H9 (cell line): ENCODE data around the gene UBAC1. TPM values are rescaled to one million over a fixed set of nuclear protein-coding genes. Genes with fewer than 3 reads are reported as not detected.

Experiments used
- DNase-seq: peaks from one replicate; pipeline ENCODE4 v3.0.0-alpha.2; 2017
- H2AFZ ChIP-seq: one replicate; pipeline ENCODE4 v1.6.1; 2013; ENCODE audit warnings: mild to moderate bottlenecking, low read length, control low read depth, moderate library complexity
- H2AK5ac ChIP-seq: 2 replicates; pipeline ENCODE4 v1.6.1; 2013; ENCODE audit warnings: low read length, control low read depth, mixed read lengths; ENCODE audit not compliant: insufficient read length
- H2BK120ac ChIP-seq: one replicate; pipeline ENCODE4 v1.6.1; 2013; ENCODE audit warnings: low read depth, mild to moderate bottlenecking, low read length, control low read depth, inconsistent platforms; ENCODE audit not compliant: poor library complexity, severe bottlenecking
- H2BK12ac ChIP-seq: 2 replicates; pipeline ENCODE4 v1.6.1; 2013; ENCODE audit warnings: low read length, control low read depth, mixed read lengths, low read depth; ENCODE audit not compliant: insufficient read length
- H2BK15ac ChIP-seq: 2 replicates; pipeline ENCODE4 v1.6.1; 2013; ENCODE audit warnings: low read depth, low read length, control low read depth
- H2BK20ac ChIP-seq: one replicate; pipeline ENCODE4 v1.6.1; 2013; ENCODE audit warnings: low read depth, mild to moderate bottlenecking, low read length, control low read depth, inconsistent platforms; ENCODE audit not compliant: poor library complexity, severe bottlenecking
- H2BK5ac ChIP-seq: 2 replicates; pipeline ENCODE4 v1.6.1; 2013; ENCODE audit warnings: low read length, control low read depth, mixed read lengths; ENCODE audit not compliant: insufficient read length
- H3K14ac ChIP-seq: 2 replicates; pipeline ENCODE4 v1.6.1; 2013; ENCODE audit warnings: low read length, control low read depth; ENCODE audit not compliant: insufficient read depth
- H3K18ac ChIP-seq: 2 replicates; pipeline ENCODE4 v1.6.1; 2013; ENCODE audit warnings: low read depth, mild to moderate bottlenecking, mixed read lengths, low read length, control low read depth; ENCODE audit not compliant: insufficient read length
- H3K23ac ChIP-seq: 2 replicates; pipeline ENCODE4 v1.6.1; 2013; ENCODE audit warnings: low read length, control low read depth, mixed read lengths, low read depth; ENCODE audit not compliant: insufficient read length
- H3K23me2 ChIP-seq: 2 replicates; pipeline ENCODE4 v1.6.1; 2013; ENCODE audit warnings: low read depth, mild to moderate bottlenecking, mixed read lengths, low read length, control low read depth; ENCODE audit not compliant: insufficient read length, poor library complexity, severe bottlenecking
- H3K27ac ChIP-seq: 2 replicates; pipeline ENCODE4 v1.5.1; 2013; ENCODE audit warnings: low read length, control low read depth, mixed read lengths, low read depth; ENCODE audit not compliant: insufficient read length
- H3K27me3 ChIP-seq: 2 replicates; pipeline ENCODE4 v1.6.1; 2013; ENCODE audit warnings: low read length, control low read depth, inconsistent platforms; ENCODE audit not compliant: insufficient read depth
- H3K4ac ChIP-seq: 2 replicates; pipeline ENCODE4 v1.6.1; 2013; ENCODE audit warnings: low read depth, mild to moderate bottlenecking, control low read depth, inconsistent platforms, low read length, moderate library complexity
- H3K4me1 ChIP-seq: 2 replicates; pipeline ENCODE4 v1.6.1; 2013; ENCODE audit warnings: low read length, control low read depth, inconsistent platforms; ENCODE audit not compliant: insufficient read depth
- H3K4me2 ChIP-seq: 2 replicates; pipeline ENCODE4 v1.6.1; 2013; ENCODE audit warnings: low read length, control low read depth, mixed read lengths; ENCODE audit not compliant: insufficient read length, insufficient read depth
- H3K56ac ChIP-seq: 2 replicates; pipeline ENCODE4 v1.6.1; 2013; ENCODE audit warnings: low read depth, mild to moderate bottlenecking, mixed read lengths, low read length, control low read depth; ENCODE audit not compliant: insufficient read length
- H3K79me1 ChIP-seq: 2 replicates; pipeline ENCODE4 v1.6.1; 2013; ENCODE audit warnings: low read depth, mild to moderate bottlenecking, moderate library complexity, low read length, control low read depth, inconsistent platforms; ENCODE audit not compliant: insufficient read depth, poor library complexity, severe bottlenecking
- H3K79me2 ChIP-seq: 2 replicates; pipeline ENCODE4 v1.6.1; 2013; ENCODE audit warnings: low read length, control low read depth, inconsistent platforms; ENCODE audit not compliant: insufficient read depth
- H3K9ac ChIP-seq: 2 replicates; pipeline ENCODE4 v1.6.1; 2013; ENCODE audit warnings: low read length, control low read depth, mixed read lengths; ENCODE audit not compliant: insufficient read length; ENCODE audit errors: extremely low read depth
- H3K9me3 ChIP-seq: one replicate; pipeline ENCODE4 v1.6.1; 2013; ENCODE audit warnings: low read depth, low read length, inconsistent platforms; ENCODE audit not compliant: control insufficient read depth
- H3T11ph ChIP-seq: one replicate; pipeline ENCODE4 v1.6.1; 2013; ENCODE audit warnings: mild to moderate bottlenecking, low read length, control low read depth, inconsistent platforms
- H4K20me1 ChIP-seq: one replicate; pipeline ENCODE4 v1.6.1; 2013; ENCODE audit not compliant: control insufficient read depth, insufficient read length, insufficient read depth
- H4K5ac ChIP-seq: 2 replicates; pipeline ENCODE4 v1.6.1; 2013; ENCODE audit warnings: low read depth, mild to moderate bottlenecking, mixed read lengths, low read length, control low read depth; ENCODE audit not compliant: insufficient read length
- H4K8ac ChIP-seq: replicated peaks from 2 replicates; pipeline ENCODE4 v1.6.1; 2013; ENCODE audit warnings: low read length, control low read depth, mixed read lengths, low read depth; ENCODE audit not compliant: insufficient read length
- H4K91ac ChIP-seq: 2 replicates; pipeline ENCODE4 v1.6.1; 2013; ENCODE audit warnings: low read depth, mild to moderate bottlenecking, moderate library complexity, mixed read lengths, low read length, control low read depth; ENCODE audit not compliant: insufficient read length
- H3K27ac Mint-ChIP-seq, 3 experiments: 2 replicates in 2 of 3; 3 replicates in 1 of 3; pipeline ENCODE4 v1.8.0; 2020 to 2021; ENCODE audit warnings: mixed read lengths in 3 of 3, mild to moderate bottlenecking in 1 of 3, moderate library complexity in 1 of 3
- H3K27me3 Mint-ChIP-seq: 2 replicates; pipeline ENCODE4 v1.8.0; 2021; ENCODE audit warnings: low read depth, mild to moderate bottlenecking, moderate library complexity, mixed read lengths
- H3K36me3 Mint-ChIP-seq, 3 experiments: 2 replicates in 2 of 3; 3 replicates in 1 of 3; pipeline ENCODE4 v1.8.0; 2020 to 2021; ENCODE audit warnings: low read depth in 3 of 3, mixed read lengths in 3 of 3; ENCODE audit not compliant: insufficient read depth in 1 of 3
- H3K4me1 Mint-ChIP-seq, 2 experiments: 2 replicates each; pipeline ENCODE4 v1.8.0; 2020; ENCODE audit warnings: mixed read lengths in 2 of 2
- H3K4me3 Mint-ChIP-seq, 2 experiments: 2 replicates in 1 of 2; 3 replicates in 1 of 2; pipeline ENCODE4 v1.8.0; 2020 to 2021; ENCODE audit warnings: mild to moderate bottlenecking in 2 of 2, mixed read lengths in 2 of 2, moderate library complexity in 1 of 2
- H3K9me3 Mint-ChIP-seq, 2 experiments: 2 replicates in 1 of 2; 3 replicates in 1 of 2; pipeline ENCODE4 v1.8.0; 2020; ENCODE audit warnings: mild to moderate bottlenecking in 2 of 2, mixed read lengths in 2 of 2, moderate library complexity in 1 of 2
- WGBS: extraction: QIAGEN DNeasy Blood & Tissue Kit; methylation state at CpG from one replicate; pipeline ENCODE4 v1.1.7; 2013; ENCODE audit warnings: missing lambda C conversion rate, low lambda C conversion rate, mixed read lengths; ENCODE audit not compliant: insufficient read length; ENCODE audit errors: extremely low coverage; 5-methylcytosine and 5-hydroxymethylcytosine counted together
- total RNA-seq: library from RNA; stranded (reverse); gene quantifications from 2 replicates; pipeline ENCODE4 v1.2.1, GENCODE V29; 2021
- TF ChIP-seq, protein P1 (sequence below): fragments of 200-600 bp; sonication (generic); conservative IDR thresholded peaks from 3 replicates; pipeline ENCODE4 v1.8.0; 2021; ENCODE audit warnings: antibody characterized with exemption, mild to moderate bottlenecking

Gene UBAC1
- total RNA-seq, 1 experiment from 2014 or later = 47.5 TPM

DNA sequence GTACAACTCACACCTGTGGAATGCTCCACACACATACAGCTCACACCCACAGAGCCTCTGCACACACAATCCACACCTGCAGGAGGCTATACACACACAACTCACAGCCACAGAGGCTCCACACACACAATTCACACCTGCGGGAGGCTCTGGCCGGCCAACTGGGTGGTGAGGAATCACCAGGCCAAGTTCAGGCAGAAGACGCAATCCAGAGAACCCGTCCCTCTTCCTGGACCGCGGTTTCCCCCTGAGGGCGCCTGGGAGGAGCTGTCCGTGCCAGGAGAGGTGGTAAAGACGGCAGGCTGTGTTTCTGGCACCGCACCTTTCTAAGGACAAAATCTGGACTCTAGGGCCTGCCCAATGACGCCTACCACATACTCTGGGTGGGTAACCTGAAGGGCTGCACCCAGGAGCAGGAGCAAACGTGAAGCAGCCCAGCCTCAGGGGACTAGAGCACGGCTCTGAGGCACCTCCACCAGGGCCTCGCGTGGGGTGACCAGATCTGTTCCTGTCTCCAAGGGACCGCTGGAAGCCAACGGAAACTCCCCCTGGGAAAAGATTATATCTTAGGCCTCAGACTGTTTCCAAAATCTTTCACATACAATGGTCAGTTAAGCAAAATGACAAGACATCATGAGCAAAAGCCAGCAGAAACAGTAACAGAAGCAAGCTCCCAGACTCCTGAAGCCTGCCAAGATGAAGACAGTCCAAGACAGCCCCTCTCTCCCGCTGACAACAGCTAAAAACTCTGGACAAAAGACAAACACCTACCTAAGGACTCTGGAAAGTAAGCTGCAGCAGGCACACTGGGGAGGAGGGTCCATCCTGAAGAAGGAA lies 70.8 kb downstream of the UBAC1 start:
- H2BK5ac ChIP-seq = no peak overlapping the region
- no CpG with 5 or more reads among the region's 18 CpGs for WGBS
- H2BK120ac ChIP-seq = no peak overlapping the region
- no peaks in the 10 kb centered on the region for H3K27me3 ChIP-seq
- Mint-ChIP-seq H3K27me3 (no peaks in the 10 kb centered on the region), H3K9me3 (peaks cover 0 to 3% of the 10 kb centered on the region in 2 experiments; a peak in 2 of 5 replicates), H3K36me3 (peaks cover 2 to 8% (median 6%) of the 10 kb centered on the region in 3 experiments; a peak in 4 of 7 replicates), H3K4me3 (no peak overlapping the region), H3K4me1 (peaks cover 88 to 90% of the 10 kb centered on the region in 2 experiments), H3K27ac (peak overlapping the region; percentile 21 to 68 (median 47); a peak in 3 of 7 replicates)
- no peak overlapping the region for H3K18ac ChIP-seq
- no peak overlapping the region for H2BK15ac ChIP-seq
- H2BK12ac ChIP-seq = no peak overlapping the region
- H3K9ac ChIP-seq = no peak overlapping the region
- H3K79me1 ChIP-seq = peaks cover 13% of the 10 kb centered on the region
- no peak overlapping the region for H3T11ph ChIP-seq
- H2AK5ac ChIP-seq = no peak overlapping the region
- H3K4ac ChIP-seq = no peak overlapping the region
- no peaks in the 10 kb centered on the region for H3K9me3 ChIP-seq
- H4K5ac ChIP-seq = no peak overlapping the region
- H4K20me1 ChIP-seq = peaks cover 6% of the 10 kb centered on the region
- no peak overlapping the region for H3K27ac ChIP-seq
- no peak for DNase-seq
- no peak overlapping the region for H3K23ac ChIP-seq
- H2BK20ac ChIP-seq = no peak overlapping the region
- no peak overlapping the region for H3K4me2 ChIP-seq
- 0 out of 2 replicates have a peak overlapping the region, but pooled peaks have one; percentile 19 for H3K14ac ChIP-seq
- TF ChIP-seq, protein P1, sequence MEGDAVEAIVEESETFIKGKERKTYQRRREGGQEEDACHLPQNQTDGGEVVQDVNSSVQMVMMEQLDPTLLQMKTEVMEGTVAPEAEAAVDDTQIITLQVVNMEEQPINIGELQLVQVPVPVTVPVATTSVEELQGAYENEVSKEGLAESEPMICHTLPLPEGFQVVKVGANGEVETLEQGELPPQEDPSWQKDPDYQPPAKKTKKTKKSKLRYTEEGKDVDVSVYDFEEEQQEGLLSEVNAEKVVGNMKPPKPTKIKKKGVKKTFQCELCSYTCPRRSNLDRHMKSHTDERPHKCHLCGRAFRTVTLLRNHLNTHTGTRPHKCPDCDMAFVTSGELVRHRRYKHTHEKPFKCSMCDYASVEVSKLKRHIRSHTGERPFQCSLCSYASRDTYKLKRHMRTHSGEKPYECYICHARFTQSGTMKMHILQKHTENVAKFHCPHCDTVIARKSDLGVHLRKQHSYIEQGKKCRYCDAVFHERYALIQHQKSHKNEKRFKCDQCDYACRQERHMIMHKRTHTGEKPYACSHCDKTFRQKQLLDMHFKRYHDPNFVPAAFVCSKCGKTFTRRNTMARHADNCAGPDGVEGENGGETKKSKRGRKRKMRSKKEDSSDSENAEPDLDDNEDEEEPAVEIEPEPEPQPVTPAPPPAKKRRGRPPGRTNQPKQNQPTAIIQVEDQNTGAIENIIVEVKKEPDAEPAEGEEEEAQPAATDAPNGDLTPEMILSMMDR = no peak
- H3K4me1 ChIP-seq = peaks cover 13% of the 10 kb centered on the region; the same call in 1 of the 2 replicates
- no peak overlapping the region for H4K8ac ChIP-seq
- H2AFZ ChIP-seq = no peak overlapping the region
- no peak overlapping the region for H4K91ac ChIP-seq
- no peaks in the 10 kb centered on the region for H3K23me2 ChIP-seq
- peaks cover 88% of the 10 kb centered on the region for H3K79me2 ChIP-seq
- no peak overlapping the region for H3K56ac ChIP-seq
